ENCODE measurements around the gene MEX3D. TPM values are rescaled to one million over a fixed set of nuclear protein-coding genes. Genes with fewer than 3 reads are reported as not detected.

MEX3D gene
- total RNA-seq, 2 experiments from 2014 or later = 1.6 to 2.3 TPM

- Mint-ChIP-seq H3K27ac (peak overlapping the region; percentile 80), H3K9me3 (no peaks in the 10 kb centered on the region), H3K27me3 (no peaks in the 10 kb centered on the region), H3K36me3 (ENCODE audit: low read depth) (peaks cover 13% of the 10 kb centered on the region), H3K4me1 (ENCODE audit: low read depth) (peaks cover 21% of the 10 kb centered on the region), H3K4me3 (peak overlapping the region; percentile 86)
- H3K27me3 ChIP-seq (ENCODE audit: control insufficient read depth in 1 of 2, insufficient read depth in 2 of 2, low read length in 2 of 2) = no peaks in the 10 kb centered on the region
- no peak for TF ChIP-seq CTCF (IDR thresholded peaks at IDR 0.05)
- H3K4me1 ChIP-seq (ENCODE audit: insufficient read depth, low read length) = peaks cover 33% of the 10 kb centered on the region
- peak overlapping the region; percentile 87 for H3K27ac ChIP-seq (ENCODE audit: low read depth in 1 of 2, low read length in 2 of 2)
- H3K4me3 ChIP-seq (ENCODE audit: low read length) = peak overlapping the region; percentile 88
- DNase-seq = peak in 2 of 14 experiments; percentile 45 to 57
- POLR2A ChIA-PET = interaction anchor here (1.2 to 3.0 kb wide), 3 partner anchors 14 to 61 kb away, joined by 4 to 36 read pairs (median 13); partner anchors contain the start of genes TCF3 and UQCR11
- peaks cover 4% of the 10 kb centered on the region for H3K36me3 ChIP-seq (ENCODE audit: insufficient read depth, low read length)
- ATAC-seq (ENCODE audit: poor library complexity) = no peak
- H3K9me3 ChIP-seq (ENCODE audit: control insufficient read depth in 1 of 2, insufficient read depth in 1 of 2, low read length in 2 of 2) = no peaks in the 10 kb centered on the region
- intact Hi-C loops (cut with DNase I, micrococcal nuclease) = loop anchor here in 1 of 2 experiments (1.0 to 2.0 kb wide), 4 partner anchors 14 to 221 kb away; partner anchors contain the start of genes ATP8B3, MEX3D, TCF3 and UQCR11
- CTCF ChIA-PET = interaction anchor here (0.6 to 2.0 kb wide), 6 partner anchors 14 to 234 kb away, joined by 3 to 10 read pairs (median 4); no protein-coding TSS in a partner anchor
Measured at GRCh38 chr19:1591421-1592023, 23.4 kb upstream of the MEX3D start.

GRCh38 chr19:1590641-1591397 is 22.7 kb upstream of the MEX3D start:
- intact Hi-C loops (cut with DNase I, micrococcal nuclease) = loop anchor here in 1 of 2 experiments (2.0 kb wide), 1 partner anchor 22 kb away; the partner anchor contains the start of gene MEX3D
- TF ChIP-seq CTCF (IDR thresholded peaks at IDR 0.05) = no peak
- POLR2A ChIA-PET = interaction anchor here (1.2 to 1.9 kb wide), 2 partner anchors 15 to 62 kb away, joined by 4 to 13 read pairs; partner anchors contain the start of genes TCF3 and UQCR11
- peaks cover 33% of the 10 kb centered on the region for H3K4me1 ChIP-seq (ENCODE audit: insufficient read depth, low read length)
- no peak for ATAC-seq (ENCODE audit: poor library complexity)
- peaks cover 2% of the 10 kb centered on the region for H3K36me3 ChIP-seq (ENCODE audit: insufficient read depth, low read length)
- H3K27ac Mint-ChIP-seq = peak overlapping the region; percentile 80
- peak overlapping the region; percentile 88 for H3K4me3 ChIP-seq (ENCODE audit: low read length)
- no peaks in the 10 kb centered on the region for H3K9me3 Mint-ChIP-seq
- no peaks in the 10 kb centered on the region for H3K27me3 ChIP-seq (ENCODE audit: control insufficient read depth in 1 of 2, insufficient read depth in 2 of 2, low read length in 2 of 2)
- CTCF ChIA-PET = interaction anchor here (0.6 to 2.0 kb wide), 7 partner anchors 15 to 1837 kb away, joined by 3 to 10 read pairs (median 4); no protein-coding TSS in a partner anchor
- H3K9me3 ChIP-seq (ENCODE audit: control insufficient read depth in 1 of 2, insufficient read depth in 1 of 2, low read length in 2 of 2) = no peaks in the 10 kb centered on the region
- peak overlapping the region; percentile 86 for H3K4me3 Mint-ChIP-seq
- H3K4me1 Mint-ChIP-seq (ENCODE audit: low read depth) = peaks cover 25% of the 10 kb centered on the region
- H3K36me3 Mint-ChIP-seq (ENCODE audit: low read depth) = peaks cover 15% of the 10 kb centered on the region
- H3K27ac ChIP-seq (ENCODE audit: low read depth in 1 of 2, low read length in 2 of 2) = peak overlapping the region in 1 of 2 donors; percentile 37
- H3K27me3 Mint-ChIP-seq = no peaks in the 10 kb centered on the region
- DNase-seq = peak in 6 of 14 experiments; percentile 21 to 58 (median 28)

- Mint-ChIP-seq H3K27me3 (no peaks in the 10 kb centered on the region), H3K4me1 (ENCODE audit: low read depth) (peaks cover 23% of the 10 kb centered on the region), H3K27ac (no peak overlapping the region), H3K4me3 (peak overlapping the region; percentile 15), H3K36me3 (ENCODE audit: low read depth) (peaks cover 17% of the 10 kb centered on the region), H3K9me3 (no peaks in the 10 kb centered on the region)
- intact Hi-C loops (cut with DNase I, micrococcal nuclease) = no loop called here
- H3K9me3 ChIP-seq (ENCODE audit: control insufficient read depth in 1 of 2, insufficient read depth in 1 of 2, low read length in 2 of 2) = no peaks in the 10 kb centered on the region
- H3K36me3 ChIP-seq (ENCODE audit: insufficient read depth, low read length) = peaks cover 10% of the 10 kb centered on the region
- H3K27me3 ChIP-seq (ENCODE audit: control insufficient read depth in 1 of 2, insufficient read depth in 2 of 2, low read length in 2 of 2) = no peaks in the 10 kb centered on the region
- no peak overlapping the region for H3K4me3 ChIP-seq (ENCODE audit: low read length)
- TF ChIP-seq CTCF (IDR thresholded peaks at IDR 0.05) = no peak
- H3K4me1 ChIP-seq (ENCODE audit: insufficient read depth, low read length) = peaks cover 34% of the 10 kb centered on the region
- DNase-seq (no peak), ATAC-seq (ENCODE audit: poor library complexity) (no peak)
- ChIA-PET CTCF (no interaction called here), POLR2A (no interaction called here)
- H3K27ac ChIP-seq (ENCODE audit: low read depth in 1 of 2, low read length in 2 of 2) = no peak overlapping the region
Measured at GRCh38 chr19:1587872-1588271, 19.7 kb upstream of the MEX3D start.
